ENCODE data around the gene KAZN.

The KAZN gene

GRCh38 chr1:14899686-14900085 lies 301.2 kb downstream of the KAZN start:
- H3K4me3 ChIP-seq (ENCODE audit: low read depth, low read length), result no peak overlapping the region
- no peak for TF ChIP-seq CTCF (IDR thresholded peaks at IDR 0.05; ENCODE audit: borderline replicate concordance, insufficient read depth, low read depth, low read length)

- no peak overlapping the region for H3K4me3 ChIP-seq (ENCODE audit: low read depth, low read length)
- no peak for TF ChIP-seq CTCF (IDR thresholded peaks at IDR 0.05; ENCODE audit: borderline replicate concordance, insufficient read depth, low read depth, low read length)
Measured at GRCh38 chr1:14901371-14901954, 303.0 kb downstream of the KAZN start.

GRCh38 chr1:14903922-14904321 lies 305.4 kb downstream of the KAZN start:
- H3K4me3 ChIP-seq (ENCODE audit: low read depth, low read length), result no peak overlapping the region
- no peak for TF ChIP-seq CTCF (IDR thresholded peaks at IDR 0.05; ENCODE audit: borderline replicate concordance, insufficient read depth, low read depth, low read length)

GRCh38 chr1:14906665-14907064 lies 308.2 kb downstream of the KAZN start:
- no peak for TF ChIP-seq CTCF (IDR thresholded peaks at IDR 0.05; ENCODE audit: borderline replicate concordance, insufficient read depth, low read depth, low read length)
- H3K4me3 ChIP-seq (ENCODE audit: low read depth, low read length), result no peak overlapping the region

GRCh38 chr1:14907416-14907815 lies 308.9 kb downstream of the KAZN start:
- no peak overlapping the region for H3K4me3 ChIP-seq (ENCODE audit: low read depth, low read length)
- TF ChIP-seq CTCF (IDR thresholded peaks at IDR 0.05; ENCODE audit: borderline replicate concordance, insufficient read depth, low read depth, low read length), result no peak

- no peak for TF ChIP-seq CTCF (IDR thresholded peaks at IDR 0.05; ENCODE audit: borderline replicate concordance, insufficient read depth, low read depth, low read length)
- no peak overlapping the region for H3K4me3 ChIP-seq (ENCODE audit: low read depth, low read length)
Measured at GRCh38 chr1:14909273-14909672, 310.8 kb downstream of the KAZN start.

GRCh38 chr1:14909920-14910460 lies 311.5 kb downstream of the KAZN start:
- H3K4me3 ChIP-seq (ENCODE audit: low read depth, low read length), result no peak overlapping the region
- no peak for TF ChIP-seq CTCF (IDR thresholded peaks at IDR 0.05; ENCODE audit: borderline replicate concordance, insufficient read depth, low read depth, low read length)
